ENCODE measurements around the gene AOPEP.
"Not testable (repeated sequence)": the region's sequence is repeated elsewhere in the genome, so short reads cannot be mapped to it uniquely, and the experiment has no call there.

The AOPEP gene

GRCh38 chr9:94843134-94843533, 116.6 kb downstream of the AOPEP start:
- no peak for TF ChIP-seq CTCF (IDR thresholded peaks at IDR 0.05; ENCODE audit: low read depth, low read length)
- no peak for TF ChIP-seq EZH2phosphoT487 (IDR thresholded peaks at IDR 0.05; ENCODE audit: low read depth)
- Histone ChIP-seq H3K27me3 (ENCODE audit: low read depth, low read length) (no peaks in the 10 kb centered on the region), H3K4me1 (ENCODE audit: low read length) (no peaks in the 10 kb centered on the region), H4K20me1 (ENCODE audit: insufficient read depth, low read length) (no peaks in the 10 kb centered on the region), H3K9me3 (ENCODE audit: insufficient read depth, low read length) (no peaks in the 10 kb centered on the region), H2AFZ (ENCODE audit: low read depth, low read length) (no peak overlapping the region), H3K4me2 (ENCODE audit: low read length) (no peak overlapping the region), H3K27ac (ENCODE audit: low read length) (no peak overlapping the region), H3K79me2 (ENCODE audit: low read length) (no peaks in the 10 kb centered on the region), H3K36me3 (replicated peaks; ENCODE audit: low read depth, low read length) (no peaks in the 10 kb centered on the region), H3K4me3 (ENCODE audit: low read length) (no peak overlapping the region), H3K9ac (ENCODE audit: low read length) (no peak overlapping the region)

GRCh38 chr9:94846739-94847138, 120.2 kb downstream of the AOPEP start:
- Histone ChIP-seq H3K27ac (ENCODE audit: low read length) (no peak overlapping the region), H3K9me3 (ENCODE audit: insufficient read depth, low read length) (no peaks in the 10 kb centered on the region), H3K36me3 (replicated peaks; ENCODE audit: low read depth, low read length) (no peaks in the 10 kb centered on the region), H4K20me1 (ENCODE audit: insufficient read depth, low read length) (no peaks in the 10 kb centered on the region), H3K4me2 (ENCODE audit: low read length) (no peak overlapping the region), H2AFZ (ENCODE audit: low read depth, low read length) (no peak overlapping the region), H3K27me3 (ENCODE audit: low read depth, low read length) (no peaks in the 10 kb centered on the region), H3K9ac (ENCODE audit: low read length) (no peak overlapping the region), H3K79me2 (ENCODE audit: low read length) (no peaks in the 10 kb centered on the region), H3K4me1 (ENCODE audit: low read length) (no peaks in the 10 kb centered on the region), H3K4me3 (ENCODE audit: low read length) (no peak overlapping the region)
- TF ChIP-seq CTCF (IDR thresholded peaks at IDR 0.05; ENCODE audit: low read depth, low read length) (no peak), EZH2phosphoT487 (IDR thresholded peaks at IDR 0.05; ENCODE audit: low read depth) (no peak)

GRCh38 chr9:94847486-94847885, 121.0 kb downstream of the AOPEP start:
- H3K4me1 ChIP-seq (ENCODE audit: low read length) = no peaks in the 10 kb centered on the region
- H3K27ac ChIP-seq (ENCODE audit: low read length) = no peak overlapping the region
- no peaks in the 10 kb centered on the region for H3K79me2 ChIP-seq (ENCODE audit: low read length)
- no peaks in the 10 kb centered on the region for H3K36me3 ChIP-seq (replicated peaks; ENCODE audit: low read depth, low read length)
- TF ChIP-seq EZH2phosphoT487 (IDR thresholded peaks at IDR 0.05; ENCODE audit: low read depth) (no peak), CTCF (IDR thresholded peaks at IDR 0.05; ENCODE audit: low read depth, low read length) (no peak)
- H2AFZ ChIP-seq (ENCODE audit: low read depth, low read length) = no peak overlapping the region
- no peak overlapping the region for H3K4me2 ChIP-seq (ENCODE audit: low read length)
- H4K20me1 ChIP-seq (ENCODE audit: insufficient read depth, low read length) = no peaks in the 10 kb centered on the region
- H3K9me3 ChIP-seq (ENCODE audit: insufficient read depth, low read length) = no peaks in the 10 kb centered on the region
- H3K4me3 ChIP-seq (ENCODE audit: low read length) = no peak overlapping the region
- H3K27me3 ChIP-seq (ENCODE audit: low read depth, low read length) = no peaks in the 10 kb centered on the region
- H3K9ac ChIP-seq (ENCODE audit: low read length) = no peak overlapping the region

GRCh38 chr9:94848791-94849190, 122.3 kb downstream of the AOPEP start:
- H3K36me3 ChIP-seq (replicated peaks; ENCODE audit: low read depth, low read length); H3K27me3 ChIP-seq (ENCODE audit: low read depth, low read length); H2AFZ ChIP-seq (ENCODE audit: low read depth, low read length); H3K4me3 ChIP-seq (ENCODE audit: low read length); H3K79me2 ChIP-seq (ENCODE audit: low read length); H3K4me2 ChIP-seq (ENCODE audit: low read length); H3K9me3 ChIP-seq (ENCODE audit: insufficient read depth, low read length); H3K4me1 ChIP-seq (ENCODE audit: low read length); H3K27ac ChIP-seq (ENCODE audit: low read length); H3K9ac ChIP-seq (ENCODE audit: low read length); H4K20me1 ChIP-seq (ENCODE audit: insufficient read depth, low read length): not testable (repeated sequence)

Measured in OCI-LY3 (cell line).